HG03378 (cell line): Measurements from ENCODE around the gene MAGI1.
"Not testable (repeated sequence)": the region's sequence is repeated elsewhere in the genome, so short reads cannot be mapped to it uniquely, and the experiment has no call there.

ENCODE experiments used
- ATAC-seq: cut with Tn5 transposase; IDR thresholded peaks from one replicate; pipeline ENCODE4 v1.9.1; 2021; ENCODE audit warnings: mild to moderate bottlenecking, moderate library complexity; ENCODE audit not compliant: unreplicated experiment

Gene MAGI1

GRCh38 chr3:65557899-65558564, 480.7 kb downstream of the MAGI1 start:
- ATAC-seq = no peak

GRCh38 chr3:65556934-65557577, 481.7 kb downstream of the MAGI1 start:
- no peak for ATAC-seq

GRCh38 chr3:65552434-65552833, 486.3 kb downstream of the MAGI1 start:
- ATAC-seq = no peak

- no peak for ATAC-seq
Measured at GRCh38 chr3:65551945-65552344, 486.8 kb downstream of the MAGI1 start.

GRCh38 chr3:65550137-65550536, 488.6 kb downstream of the MAGI1 start:
- no peak for ATAC-seq

- no peak for ATAC-seq
Measured at GRCh38 chr3:65549626-65549959, 489.1 kb downstream of the MAGI1 start.

GRCh38 chr3:65548848-65549625, 489.7 kb downstream of the MAGI1 start:
- no peak for ATAC-seq

GRCh38 chr3:65545429-65545828, 493.3 kb downstream of the MAGI1 start:
- ATAC-seq = no peak

GRCh38 chr3:65543391-65543790, 495.3 kb downstream of the MAGI1 start:
- not testable (repeated sequence) for ATAC-seq

GRCh38 chr3:65540666-65541065, 498.1 kb downstream of the MAGI1 start:
- no peak for ATAC-seq

GRCh38 chr3:65539616-65540015, 499.1 kb downstream of the MAGI1 start:
- no peak for ATAC-seq

- no peak for ATAC-seq
Measured at GRCh38 chr3:65538101-65538500, 500.6 kb downstream of the MAGI1 start.

- ATAC-seq = no peak
Measured at GRCh38 chr3:65537109-65537508, 501.6 kb downstream of the MAGI1 start.

- no peak for ATAC-seq
Measured at GRCh38 chr3:65535260-65535659, 503.5 kb downstream of the MAGI1 start.

GRCh38 chr3:65534805-65535204, 503.9 kb downstream of the MAGI1 start:
- no peak for ATAC-seq

GRCh38 chr3:65532749-65533148, 506.0 kb downstream of the MAGI1 start:
- no peak for ATAC-seq

GRCh38 chr3:65532215-65532614, 506.5 kb downstream of the MAGI1 start:
- ATAC-seq = no peak

- no peak for ATAC-seq
Measured at GRCh38 chr3:65531499-65531898, 507.2 kb downstream of the MAGI1 start.

GRCh38 chr3:65526656-65527055, 512.1 kb downstream of the MAGI1 start:
- ATAC-seq = no peak

GRCh38 chr3:65524584-65524983, 514.1 kb downstream of the MAGI1 start:
- ATAC-seq = no peak

- ATAC-seq = no peak
Measured at GRCh38 chr3:65523878-65524277, 514.8 kb downstream of the MAGI1 start.

GRCh38 chr3:65521032-65521431, 517.7 kb downstream of the MAGI1 start:
- no peak for ATAC-seq
